ENCODE data around the gene CNPY4.

Gene CNPY4

GRCh38 chr7:100075418-100075817 lies 44.0 kb upstream of the CNPY4 start:
- ChIA-PET POLR2A (no interaction called here), CTCF (no interaction called here)
- TF ChIP-seq TARDBP (IDR thresholded peaks at IDR 0.05) (no peak), ARNT (IDR thresholded peaks at IDR 0.05) (no peak), HDGF (IDR thresholded peaks at IDR 0.05; ENCODE audit: borderline replicate concordance) (no peak), PKNOX1 (IDR thresholded peaks at IDR 0.05) (no peak), BHLHE40 (IDR thresholded peaks at IDR 0.05; ENCODE audit: borderline replicate concordance) (no peak), L3MBTL2 (conservative IDR thresholded peaks at IDR 0.05) (no peak), FOXA1 (IDR thresholded peaks at IDR 0.05) (no peak), LEF1 (IDR thresholded peaks at IDR 0.05; ENCODE audit: borderline replicate concordance) (no peak), SP1 (IDR thresholded peaks at IDR 0.05) (no peak), FOXK2 (IDR thresholded peaks at IDR 0.05) (no peak), SUZ12 (IDR thresholded peaks at IDR 0.05) (no peak), FOXM1 (IDR thresholded peaks at IDR 0.05; ENCODE audit: borderline replicate concordance) (no peak), CTBP1 (IDR thresholded peaks at IDR 0.05; ENCODE audit: borderline replicate concordance) (no peak), ELF4 (IDR thresholded peaks at IDR 0.05) (no peak), NFRKB (IDR thresholded peaks at IDR 0.05) (no peak), ZNF384 (IDR thresholded peaks at IDR 0.05) (no peak)
- no peak for DNase-seq (ENCODE audit: extremely low spot score)

GRCh38 chr7:100077205-100077604 lies 42.2 kb upstream of the CNPY4 start:
- TF ChIP-seq CTBP1 (IDR thresholded peaks at IDR 0.05; ENCODE audit: borderline replicate concordance) (no peak), ELF4 (IDR thresholded peaks at IDR 0.05) (no peak), LEF1 (IDR thresholded peaks at IDR 0.05; ENCODE audit: borderline replicate concordance) (no peak)
- ChIA-PET CTCF (no interaction called here), POLR2A (interaction anchor here (1.2 kb wide), 1 partner anchor 25 kb away, joined by 3 read pairs; the partner anchor contains the start of gene AP4M1)
- DNase-seq (ENCODE audit: extremely low spot score) = no peak

- TF ChIP-seq CTBP1 (IDR thresholded peaks at IDR 0.05; ENCODE audit: borderline replicate concordance) (no peak), NFRKB (IDR thresholded peaks at IDR 0.05) (no peak)
- DNase-seq (ENCODE audit: extremely low spot score) = no peak
- ChIA-PET CTCF (interaction anchor here (0.8 kb wide), 1 partner anchor 166 kb away, joined by 3 read pairs; no protein-coding TSS in a partner anchor), POLR2A (interaction anchor here (0.6 to 1.5 kb wide), 2 partner anchors 14 to 22 kb away, joined by 3 to 5 read pairs; partner anchors contain the start of genes AP4M1 and MCM7)
These were observed 40.3 kb upstream of the CNPY4 start for GRCh38 chr7:100079024-100079560.

- DNase-seq (ENCODE audit: extremely low spot score) = no peak
- CTCF ChIA-PET = interaction anchor here (0.5 kb wide), 1 partner anchor 76 kb away, joined by 6 read pairs; no protein-coding TSS in a partner anchor
- TF ChIP-seq LEF1 (IDR thresholded peaks at IDR 0.05; ENCODE audit: borderline replicate concordance) (no peak), NFRKB (IDR thresholded peaks at IDR 0.05) (no peak)
These were observed 38.4 kb upstream of the CNPY4 start for GRCh38 chr7:100080907-100081534.

GRCh38 chr7:100081535-100082102 lies 37.8 kb upstream of the CNPY4 start, which contains the start of gene ZNF3:
TSS of gene ZNF3 (minus strand) at chr7:100081723. CDS start at chr7:100077357, 4,366 bp downstream.
- ChIA-PET CTCF (interaction anchor here (0.5 to 1.1 kb wide), 2 partner anchors 77 to 165 kb away, joined by 5 to 6 read pairs; no protein-coding TSS in a partner anchor), POLR2A (interaction anchor here (0.8 to 2.5 kb wide), 6 partner anchors 20 to 88 kb away, joined by 3 to 26 read pairs (median 4); partner anchors contain the start of genes AP4M1, MCM7 and ZSCAN21)
- peak; percentile 94 for DNase-seq (ENCODE audit: extremely low spot score)
- TF ChIP-seq SP1 (IDR thresholded peaks at IDR 0.05) = no peak
- TF ChIP-seq PKNOX1 (IDR thresholded peaks at IDR 0.05) = peak; percentile 95
- peak; percentile 94 for TF ChIP-seq L3MBTL2 (conservative IDR thresholded peaks at IDR 0.05)

More at GRCh38 chr7:100080907-100081534, 38.4 kb upstream of the CNPY4 start:
- POLR2A ChIA-PET = interaction anchor here (0.8 to 2.5 kb wide), 2 partner anchors 20 to 87 kb away, joined by 3 to 26 read pairs; partner anchors contain the start of genes AP4M1 and MCM7

GRCh38 chr7:100082978-100083377 lies 36.5 kb upstream of the CNPY4 start:
- ChIA-PET CTCF (interaction anchor here (0.6 to 1.1 kb wide), 7 partner anchors 19 to 169 kb away, joined by 3 to 5 read pairs (median 4); partner anchors contain the start of gene AP4M1), POLR2A (interaction anchor here (0.5 to 2.5 kb wide), 10 partner anchors 18 to 169 kb away, joined by 3 to 26 read pairs (median 4); partner anchors contain the start of genes AP4M1, LAMTOR4, MCM7 and ZSCAN21)
- TF ChIP-seq SP1 (IDR thresholded peaks at IDR 0.05) = no peak
- TF ChIP-seq PKNOX1 (IDR thresholded peaks at IDR 0.05) = peak; percentile 15; the same call in 1 of the 2 replicates
- 0 out of 2 replicates have a peak, but pooled peaks have one; percentile 17 for TF ChIP-seq ZNF384 (IDR thresholded peaks at IDR 0.05)
- no peak for DNase-seq (ENCODE audit: extremely low spot score)

Data from HEK293T (cell line).